HG03558 (cell line): ENCODE results near the gene TMEM62.
"Not testable (repeated sequence)": the region's sequence is repeated elsewhere in the genome, so short reads cannot be mapped to it uniquely, and the experiment has no call there.

Experiments
- ATAC-seq: cut with Tn5 transposase; IDR thresholded peaks from one replicate; pipeline ENCODE4 v1.9.1; 2021; ENCODE audit warnings: moderate number of reproducible peaks; ENCODE audit not compliant: unreplicated experiment; ENCODE audit errors: extremely low read depth

TMEM62 gene

DNA sequence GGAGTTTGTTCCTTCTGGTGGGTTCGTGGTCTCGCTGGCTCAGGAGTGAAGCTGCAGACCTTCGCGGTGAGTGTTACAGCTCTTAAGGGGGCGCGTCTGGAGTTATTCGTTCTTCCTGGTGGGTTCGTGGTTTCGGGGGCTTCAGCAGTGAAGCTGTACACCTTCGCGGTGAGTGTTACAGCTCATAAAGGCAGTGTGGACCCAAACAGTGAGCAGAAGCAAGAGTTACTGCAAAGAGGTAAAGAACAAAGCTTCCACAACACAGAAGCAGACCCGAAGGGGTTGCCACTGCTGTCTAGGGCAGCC lies 92.5 kb downstream of the TMEM62 start:
- ATAC-seq: not testable (repeated sequence)

DNA sequence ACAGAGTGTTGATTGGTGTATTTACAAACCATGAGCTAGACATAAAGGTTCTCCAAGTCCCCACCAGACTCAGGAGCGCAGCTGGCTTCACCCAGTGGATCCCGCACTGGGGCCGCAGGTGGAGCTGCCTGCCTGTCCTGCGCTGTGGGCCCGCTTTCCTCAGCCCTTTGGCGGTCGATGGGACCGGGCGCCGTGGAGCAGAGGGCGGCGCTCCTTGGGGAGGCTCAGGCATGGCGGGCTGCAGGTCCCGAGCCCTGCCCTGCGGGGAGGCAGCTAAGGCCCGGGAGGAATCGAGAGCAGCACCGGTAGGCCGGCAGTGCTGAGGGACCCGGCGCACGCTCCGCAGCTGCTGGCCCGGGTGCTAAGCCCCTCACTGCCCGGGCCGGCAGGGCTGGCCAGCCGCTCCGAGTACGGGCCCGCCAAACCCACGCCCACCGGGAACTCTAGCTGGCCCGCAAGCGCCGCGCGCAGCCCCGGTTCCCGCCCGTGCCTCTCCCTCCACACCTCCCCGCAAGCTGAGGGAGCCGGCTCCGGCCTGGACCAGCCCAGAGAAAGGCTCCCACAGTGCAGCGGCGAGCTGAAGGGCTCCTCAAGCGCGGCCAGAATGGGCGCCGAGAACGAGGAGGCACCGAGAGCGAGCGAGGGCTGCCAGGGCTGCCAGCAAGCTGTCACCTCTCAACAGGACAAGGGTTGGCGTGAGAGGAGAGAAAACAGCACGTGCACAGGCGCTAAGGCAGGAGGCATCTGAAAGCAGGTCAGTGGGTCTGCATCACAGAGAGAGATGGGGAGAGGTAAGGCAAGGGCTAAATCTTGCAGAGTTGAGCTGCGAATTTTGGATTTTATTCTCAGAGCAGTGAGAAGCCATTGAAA lies 93.3 kb downstream of the TMEM62 start:
- no peak for ATAC-seq

- ATAC-seq: no peak
Observed at GRCh38 chr15:43229977-43230376, 96.6 kb downstream of the TMEM62 start.

- ATAC-seq: no peak
Observed at GRCh38 chr15:43230640-43231115, 97.3 kb downstream of the TMEM62 start.

- no peak for ATAC-seq
Observed at GRCh38 chr15:43232289-43232874, 99.0 kb downstream of the TMEM62 start.
